Measurements from ENCODE around the gene KLF11.

GRCh38 chr2:10022041-10022421 is 21.3 kb upstream of the KLF11 start:
- TF ChIP-seq CTCF (IDR thresholded peaks at IDR 0.05) (no peak), POLR2A (IDR thresholded peaks at IDR 0.05) (no peak)

Measured in suprapubic skin (tissue), 3 donors.